GM12865 (cell line): Measurements from ENCODE around the gene PRDX5.

Source experiments
- DNase-seq: peaks from one replicate; pipeline ENCODE4 v3.0.0; 2010; ENCODE audit warnings: low read depth
- H3K4me3 ChIP-seq: 2 replicates; pipeline ENCODE4 v1.5.1; 2011; ENCODE audit warnings: mild to moderate bottlenecking, low read depth, low read length, control low read depth
- CTCF ChIP-seq: IDR thresholded peaks from 2 replicates; pipeline ENCODE4 v1.5.1; 2011; ENCODE audit warnings: low read length, control low read depth, low read depth, inconsistent platforms; ENCODE audit not compliant: insufficient read depth; ENCODE audit errors: missing control alignments

Gene PRDX5

GRCh38 chr11:64278576-64279190 lies 39.2 kb upstream of the PRDX5 start:
- no peak for DNase-seq
- no peak overlapping the region for H3K4me3 ChIP-seq
- no peak for TF ChIP-seq CTCF

- no peak overlapping the region for H3K4me3 ChIP-seq
- no peak for TF ChIP-seq CTCF
- no peak for DNase-seq
Measured at GRCh38 chr11:64281957-64282770, 35.8 kb upstream of the PRDX5 start.

GRCh38 chr11:64283092-64283491 lies 34.8 kb upstream of the PRDX5 start:
- H3K4me3 ChIP-seq = no peak overlapping the region
- DNase-seq = no peak

GRCh38 chr11:64284048-64284961 lies 33.6 kb upstream of the PRDX5 start, which contains the start of gene BAD:
Gene BAD, minus strand, starts transcription at chr11:64284665. Its CDS starts 297 bp downstream, at chr11:64284368.
- TF ChIP-seq CTCF = no peak
- peak; percentile 96 for DNase-seq
- peak within 1 kb of the TSS; percentile 93 for H3K4me3 ChIP-seq

More at GRCh38 chr11:64283092-64283491, 34.8 kb upstream of the PRDX5 start:
- TF ChIP-seq CTCF = no peak

- peak within 1 kb of the TSS; percentile 93 for H3K4me3 ChIP-seq
- DNase-seq = peak; percentile 87
- no peak for TF ChIP-seq CTCF
Measured at GRCh38 chr11:64284962-64285884, 32.7 kb upstream of the PRDX5 start, which contains the start of gene GPR137. Gene GPR137, plus strand, starts transcription at chr11:64285848. Its CDS starts 677 bp downstream, at chr11:64286525.
